C4-2B (cell line): ENCODE results near the gene FOXN3.

ENCODE experiments used
- H3K27ac ChIP-seq: fragments of 450-650 bp; 2 replicates; pipeline ENCODE4 v1.5.1; 2017
- ZFX ChIP-seq: fragments of 450-650 bp; IDR thresholded peaks from 2 replicates; pipeline ENCODE4 v1.6.1; 2017
- TF ChIP-seq, protein P1 (sequence below): fragments of 450-650 bp; conservative IDR thresholded peaks from 2 replicates; pipeline ENCODE4 v1.5.1; 2017; ENCODE audit warnings: mild to moderate bottlenecking

FOXN3 gene

DNA sequence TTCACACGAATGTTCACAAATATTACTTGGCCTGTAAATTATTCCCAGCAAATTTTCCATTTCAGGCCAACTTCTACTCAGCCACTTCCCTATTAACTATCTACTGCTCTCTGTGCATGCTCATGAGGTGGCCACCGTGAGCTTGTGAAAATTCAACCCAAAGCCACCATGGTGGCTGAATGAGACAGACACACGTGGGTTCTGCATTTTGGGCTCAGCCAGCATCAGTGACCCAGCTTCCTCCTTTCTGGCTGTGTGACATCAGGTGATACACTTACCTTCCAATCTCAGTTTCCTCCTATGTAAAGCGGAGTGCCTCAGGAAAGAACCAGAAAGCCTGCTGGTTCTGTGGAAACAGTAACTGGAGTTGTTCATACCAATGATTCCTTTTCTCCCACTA, 175.8 kb downstream of the FOXN3 start:
- no peak overlapping the region for H3K27ac ChIP-seq
- TF ChIP-seq ZFX: no peak
- TF ChIP-seq, protein P1, sequence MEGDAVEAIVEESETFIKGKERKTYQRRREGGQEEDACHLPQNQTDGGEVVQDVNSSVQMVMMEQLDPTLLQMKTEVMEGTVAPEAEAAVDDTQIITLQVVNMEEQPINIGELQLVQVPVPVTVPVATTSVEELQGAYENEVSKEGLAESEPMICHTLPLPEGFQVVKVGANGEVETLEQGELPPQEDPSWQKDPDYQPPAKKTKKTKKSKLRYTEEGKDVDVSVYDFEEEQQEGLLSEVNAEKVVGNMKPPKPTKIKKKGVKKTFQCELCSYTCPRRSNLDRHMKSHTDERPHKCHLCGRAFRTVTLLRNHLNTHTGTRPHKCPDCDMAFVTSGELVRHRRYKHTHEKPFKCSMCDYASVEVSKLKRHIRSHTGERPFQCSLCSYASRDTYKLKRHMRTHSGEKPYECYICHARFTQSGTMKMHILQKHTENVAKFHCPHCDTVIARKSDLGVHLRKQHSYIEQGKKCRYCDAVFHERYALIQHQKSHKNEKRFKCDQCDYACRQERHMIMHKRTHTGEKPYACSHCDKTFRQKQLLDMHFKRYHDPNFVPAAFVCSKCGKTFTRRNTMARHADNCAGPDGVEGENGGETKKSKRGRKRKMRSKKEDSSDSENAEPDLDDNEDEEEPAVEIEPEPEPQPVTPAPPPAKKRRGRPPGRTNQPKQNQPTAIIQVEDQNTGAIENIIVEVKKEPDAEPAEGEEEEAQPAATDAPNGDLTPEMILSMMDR: no peak

- TF ChIP-seq ZFX: no peak
- TF ChIP-seq, protein P1: no peak
- H3K27ac ChIP-seq: no peak overlapping the region
Measured at GRCh38 chr14:89240414-89240813, 176.6 kb downstream of the FOXN3 start.

- no peak overlapping the region for H3K27ac ChIP-seq
- no peak for TF ChIP-seq ZFX
- TF ChIP-seq, protein P1: no peak
Measured at GRCh38 chr14:89239023-89239422, 178.0 kb downstream of the FOXN3 start.

DNA sequence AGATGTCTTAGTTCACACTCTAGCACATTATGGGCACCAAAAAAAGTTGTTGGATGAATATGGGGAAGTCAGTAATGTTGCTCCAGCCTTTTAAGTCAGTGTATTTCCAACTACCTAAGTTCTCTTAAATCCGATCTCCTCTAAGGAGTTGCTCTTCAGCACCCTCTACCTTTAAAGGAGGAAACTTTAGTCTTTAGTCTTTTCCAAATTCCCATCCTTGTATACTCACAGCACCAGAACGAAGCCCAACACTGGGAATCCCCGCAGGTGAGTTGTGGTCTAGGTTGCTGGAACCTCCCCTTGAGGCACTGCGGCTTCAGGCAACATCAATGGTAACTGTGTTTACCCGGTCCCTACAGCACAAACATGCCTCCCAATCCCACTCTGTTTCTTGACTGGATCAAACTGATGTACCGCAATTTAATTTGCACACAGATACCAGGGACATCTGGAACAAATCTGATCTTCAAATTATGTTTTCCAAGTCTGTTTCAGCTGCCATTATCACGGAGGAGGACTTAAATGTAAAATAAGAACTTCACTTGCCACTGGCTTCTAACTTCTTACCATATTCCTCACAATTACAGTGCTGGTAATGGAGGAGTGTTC, 179.0 kb downstream of the FOXN3 start:
- TF ChIP-seq ZFX: no peak
- TF ChIP-seq, protein P1: peak; percentile 65

GRCh38 chr14:89236851-89237250, 180.2 kb downstream of the FOXN3 start:
- no peak overlapping the region for H3K27ac ChIP-seq
- TF ChIP-seq, protein P1: no peak
- TF ChIP-seq ZFX: no peak

More for the DNA sequence above, 179.0 kb downstream of the FOXN3 start:
- H3K27ac ChIP-seq: no peak overlapping the region

- H3K27ac ChIP-seq: no peak overlapping the region
- TF ChIP-seq, protein P1: no peak
- no peak for TF ChIP-seq ZFX
Measured at GRCh38 chr14:89233184-89233583, 183.8 kb downstream of the FOXN3 start.

DNA sequence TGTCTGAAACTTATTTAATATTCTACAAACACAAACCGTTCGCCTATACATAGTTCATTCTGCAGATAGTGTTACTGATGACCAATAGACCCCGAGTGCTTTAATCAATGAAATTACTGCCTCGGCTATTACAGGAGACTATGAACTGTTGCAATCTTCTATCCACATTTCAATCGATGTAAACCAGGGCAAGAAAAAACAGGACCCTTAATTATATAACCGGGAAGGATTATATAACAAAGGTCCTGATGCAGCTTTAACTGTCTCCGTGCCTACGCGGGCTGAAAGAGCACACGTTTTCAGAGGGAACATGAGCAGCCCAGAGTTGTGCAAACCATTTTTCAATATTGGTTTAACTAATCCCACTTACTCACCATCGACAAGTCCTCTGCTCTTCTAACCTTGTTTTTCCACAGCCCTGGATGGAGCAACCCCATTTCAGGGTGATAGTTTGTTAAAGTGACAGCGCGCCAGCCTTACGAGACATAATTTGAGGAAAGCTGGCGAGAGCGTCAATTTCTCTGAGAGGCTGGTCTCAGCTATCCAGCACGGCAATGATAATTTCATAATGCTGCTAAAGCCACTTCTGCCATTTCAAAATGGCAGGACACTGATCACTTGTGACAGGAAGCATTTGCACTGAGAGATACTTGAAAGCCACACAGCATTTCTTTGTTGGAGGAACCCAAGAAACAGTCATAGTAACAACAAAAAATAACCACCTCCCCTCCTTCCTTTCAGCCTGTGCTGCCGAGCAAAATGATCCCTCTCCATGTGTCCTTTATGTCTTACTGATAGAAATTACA, 184.6 kb downstream of the FOXN3 start:
- no peak overlapping the region for H3K27ac ChIP-seq
- no peak for TF ChIP-seq ZFX
- TF ChIP-seq, protein P1: no peak
